Measurements from ENCODE around the gene USP5. TPM values are rescaled to one million over a fixed set of nuclear protein-coding genes. Genes with fewer than 3 reads are reported as not detected.

USP5 gene
- total and polyA plus RNA-seq, 2 of the 8 experiments (the other 6 are each of a cell fraction or from before 2014, with no cell fraction given) = 66.5 to 148 TPM

GRCh38 chr12:6834254-6834653, 17.7 kb upstream of the USP5 start:
- no peak overlapping the region for H2AFZ ChIP-seq (ENCODE audit: low read length)
- H3K36me3 ChIP-seq (ENCODE audit: control insufficient read depth in 2 of 4, insufficient read depth in 4 of 4, low read length in 3 of 4) = peaks cover 24 to 66% (median 52%) of the 10 kb centered on the region in 4 experiments
- H3K27ac ChIP-seq (ENCODE audit: low read depth, low read length) = no peak overlapping the region
- no peak overlapping the region for H3K9ac ChIP-seq (replicated peaks in 1 of 4; ENCODE audit: extremely low read depth in 1 of 4, low read depth in 3 of 4, low read length in 3 of 4)
- peaks cover 4% of the 10 kb centered on the region for H3K79me1 ChIP-seq (ENCODE audit: low read depth, low read length)
- FAIRE-seq (no peak), DNase-seq (ENCODE audit: low read depth in 1 of 2, low spot score in 2 of 2) (no peak)
- no peak overlapping the region for H3K23ac ChIP-seq (ENCODE audit: insufficient read length)
- no peak overlapping the region for H4K91ac ChIP-seq (replicated peaks; ENCODE audit: insufficient read length, low read length)
- H4K5ac ChIP-seq (ENCODE audit: insufficient read length, low read depth, low read length) = no peak overlapping the region
- H3K9me3 ChIP-seq (ENCODE audit: insufficient read depth in 2 of 2, low read depth in 1 of 2, low read length in 1 of 2) = no peaks in the 10 kb centered on the region
- no peak overlapping the region for H2BK5ac ChIP-seq (ENCODE audit: low read depth, low read length)
- no peak overlapping the region for H2AK5ac ChIP-seq (ENCODE audit: low read depth, low read length)
- POLR2A ChIA-PET (ENCODE audit: partially characterized antibody) = interaction anchor here (0.6 to 27.1 kb wide), 16 partner anchors 3 to 299 kb away, joined by 3 to 588 read pairs (median 4); partner anchors contain the start of genes C12orf57, CDCA3, GAPDH and GNB3
- no peak overlapping the region for H4K8ac ChIP-seq (ENCODE audit: extremely low read depth, insufficient read depth, low read length)
- H2BK20ac ChIP-seq (ENCODE audit: low read length) = no peak overlapping the region
- H2BK15ac ChIP-seq (ENCODE audit: low read length) = no peak overlapping the region
- no peak overlapping the region for H3K14ac ChIP-seq (ENCODE audit: insufficient read length)
- peaks cover 7 to 9% of the 10 kb centered on the region in 2 experiments for H4K20me1 ChIP-seq (replicated peaks in 1 of 2; ENCODE audit: control insufficient read depth in 1 of 2, insufficient read depth in 2 of 2, low read length in 2 of 2)
- H3K4ac ChIP-seq (replicated peaks; ENCODE audit: insufficient read length, low read depth, low read length) = no peak overlapping the region
- H3K4me3 ChIP-seq (ENCODE audit: extremely low read depth in 1 of 4, insufficient read depth in 2 of 4, low read depth in 3 of 4, low read length in 4 of 4) = no peak overlapping the region
- H3K56ac ChIP-seq (replicated peaks; ENCODE audit: insufficient read length, low read depth, low read length) = no peak overlapping the region
- peaks cover 2% of the 10 kb centered on the region; the same call in 1 of the 2 replicates for H3K23me2 ChIP-seq (ENCODE audit: low read depth, low read length)
- H2BK12ac ChIP-seq (ENCODE audit: low read depth, low read length) = no peak overlapping the region
- no peak overlapping the region for H3K18ac ChIP-seq (ENCODE audit: extremely low read depth, low read length)
- H3K4me1 ChIP-seq (replicated peaks in 1 of 4; ENCODE audit: control insufficient read depth in 3 of 4, insufficient read depth in 4 of 4, low read length in 3 of 4) = peaks cover 0 to 8% (median 4%) of the 10 kb centered on the region in 4 experiments; a peak in 5 of 7 replicates
- H2BK120ac ChIP-seq (replicated peaks; ENCODE audit: low read depth, low read length) = no peak overlapping the region
- no peaks in the 10 kb centered on the region for H3K27me3 ChIP-seq (replicated peaks in 1 of 4; ENCODE audit: control insufficient read depth in 3 of 4, extremely low read depth in 1 of 4, insufficient read depth in 3 of 4, low read length in 3 of 4)
- 88% methylated on average over 1 of the region's 1 CpG; no CpG with 5 or more reads in 1 of the 2 experiments for WGBS, 2 experiments (ENCODE audit: extremely low coverage in 1 of 2, insufficient coverage in 1 of 2, insufficient read length in 1 of 2, insufficient replicate concordance in 2 of 2, low coverage in 1 of 2, low lambda C conversion rate in 2 of 2, missing lambda C conversion rate in 1 of 2)
- no peak overlapping the region for H3K4me2 ChIP-seq (ENCODE audit: insufficient read depth in 1 of 2, low read depth in 2 of 2, low read length in 2 of 2)
- H3K79me2 ChIP-seq (ENCODE audit: control insufficient read depth in 1 of 2, insufficient read depth in 2 of 2, low read length in 2 of 2) = peaks cover 0 to 3% of the 10 kb centered on the region in 2 experiments; a peak in 1 of 4 replicates
- CTCF ChIA-PET (ENCODE audit: partially characterized antibody) = interaction anchor here (0.6 to 23.7 kb wide), 22 partner anchors 9 to 339 kb away, joined by 3 to 532 read pairs (median 6); partner anchors contain the start of genes CD4, CDCA3, COPS7A and GNB3
- no peak for TF ChIP-seq USF2 (IDR thresholded peaks at IDR 0.05; ENCODE audit: low read length)
- TF ChIP-seq TEAD4 (IDR thresholded peaks at IDR 0.05; ENCODE audit: low read depth, low read length) = no peak
- TF ChIP-seq SIN3A (conservative IDR thresholded peaks at IDR 0.05 in 1 of 2, IDR thresholded peaks at IDR 0.05 in 1 of 2; ENCODE audit: low read depth in 1 of 2, low read length in 2 of 2) = no peak

Data from H1 (cell line).